Anterior cingulate cortex (tissue), 58 donors: ENCODE results near the gene KCP.

Source experiments
- DNase-seq, 58 donors: peaks; one replicate each; lab custom pipeline; 2025; lab: John Stamatoyannopoulos, UW

KCP gene

DNA sequence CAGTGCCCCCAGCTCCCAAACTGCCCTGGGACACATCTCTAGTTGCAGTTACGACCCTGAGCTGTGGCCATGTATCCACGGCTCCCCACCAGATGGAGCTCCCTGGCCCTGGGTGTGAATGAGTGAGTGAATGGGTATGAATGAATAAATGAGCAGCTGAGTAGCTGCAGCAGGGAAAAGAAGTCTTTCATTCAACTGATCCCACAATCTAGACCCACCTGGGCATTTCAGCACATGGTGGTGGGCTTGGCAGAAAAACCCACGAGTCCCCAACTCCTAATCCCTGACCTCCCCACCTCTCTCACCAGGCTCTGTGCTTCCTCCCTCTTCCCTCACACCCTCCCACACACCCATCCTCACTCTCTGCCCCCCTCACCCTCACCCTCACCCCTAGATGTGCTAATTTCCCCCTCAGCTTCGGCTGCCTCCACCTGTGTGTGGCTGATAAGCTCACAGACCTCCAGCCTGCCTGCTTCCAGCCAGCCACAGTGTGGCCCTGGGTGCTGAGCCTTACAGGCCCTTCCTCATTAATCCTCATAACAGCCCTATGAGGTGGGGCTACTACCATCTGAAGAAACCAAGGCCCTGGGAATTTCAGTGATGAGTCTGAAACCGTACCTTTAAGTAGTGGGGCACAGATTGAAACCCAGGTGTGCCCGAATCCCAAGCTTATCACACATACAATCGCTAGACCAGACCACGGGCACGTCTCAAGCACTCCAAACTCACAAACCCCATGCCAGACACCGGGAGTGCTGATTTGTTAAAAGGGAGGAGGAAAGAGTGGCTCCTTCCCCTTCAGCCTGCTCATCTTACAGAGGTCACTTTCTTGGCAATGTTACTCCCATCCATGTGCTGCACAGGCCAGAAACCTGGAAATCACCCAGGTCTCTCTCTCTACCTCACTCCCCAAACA, 50.1 kb downstream of the KCP start:
- no peak for DNase-seq

DNA sequence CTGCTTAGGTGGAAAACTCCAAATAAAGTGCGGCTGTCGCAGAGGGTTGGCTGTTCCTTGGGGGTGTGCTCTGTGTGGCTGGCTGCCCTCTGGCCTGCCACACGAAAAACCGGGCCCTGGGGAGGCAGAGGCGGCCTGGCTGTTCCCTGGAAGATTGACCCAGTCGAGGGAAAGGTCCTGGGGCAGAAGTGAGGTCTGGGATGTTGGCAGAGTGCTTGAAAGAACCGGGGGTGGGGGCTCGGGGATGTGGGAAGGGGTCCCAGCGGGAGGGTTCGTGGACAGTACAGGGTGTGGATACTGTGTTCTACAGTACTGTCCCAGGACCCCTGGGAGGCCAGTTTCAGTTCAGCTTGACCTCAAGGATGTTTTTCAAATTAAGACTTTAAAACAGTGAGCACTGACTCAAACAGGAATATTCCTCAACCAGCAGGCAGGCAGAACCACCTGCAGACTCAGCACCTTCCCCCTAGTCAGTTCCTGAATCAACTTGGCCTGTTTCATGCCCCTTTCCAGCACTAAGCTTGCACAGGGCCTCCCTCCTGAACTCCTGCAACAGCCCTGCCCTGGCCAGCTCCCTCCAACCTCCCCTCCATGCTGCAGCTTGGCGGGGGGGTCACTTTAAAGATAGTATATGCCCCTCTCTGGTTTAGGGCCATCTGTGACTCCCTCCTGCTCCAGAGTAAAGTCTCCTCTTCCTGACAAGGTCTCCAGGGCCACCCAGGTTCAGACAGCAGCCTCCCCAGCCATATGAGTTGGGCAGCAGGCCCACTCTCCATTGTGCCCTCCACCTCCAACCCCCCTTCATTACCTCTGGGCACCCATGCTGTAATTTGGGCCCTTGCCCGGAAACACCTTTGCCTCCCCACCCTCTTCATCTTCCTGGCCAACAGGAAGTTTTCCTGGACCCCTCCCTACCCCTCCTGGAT, 51.0 kb downstream of the KCP start:
- no peak for DNase-seq

DNA sequence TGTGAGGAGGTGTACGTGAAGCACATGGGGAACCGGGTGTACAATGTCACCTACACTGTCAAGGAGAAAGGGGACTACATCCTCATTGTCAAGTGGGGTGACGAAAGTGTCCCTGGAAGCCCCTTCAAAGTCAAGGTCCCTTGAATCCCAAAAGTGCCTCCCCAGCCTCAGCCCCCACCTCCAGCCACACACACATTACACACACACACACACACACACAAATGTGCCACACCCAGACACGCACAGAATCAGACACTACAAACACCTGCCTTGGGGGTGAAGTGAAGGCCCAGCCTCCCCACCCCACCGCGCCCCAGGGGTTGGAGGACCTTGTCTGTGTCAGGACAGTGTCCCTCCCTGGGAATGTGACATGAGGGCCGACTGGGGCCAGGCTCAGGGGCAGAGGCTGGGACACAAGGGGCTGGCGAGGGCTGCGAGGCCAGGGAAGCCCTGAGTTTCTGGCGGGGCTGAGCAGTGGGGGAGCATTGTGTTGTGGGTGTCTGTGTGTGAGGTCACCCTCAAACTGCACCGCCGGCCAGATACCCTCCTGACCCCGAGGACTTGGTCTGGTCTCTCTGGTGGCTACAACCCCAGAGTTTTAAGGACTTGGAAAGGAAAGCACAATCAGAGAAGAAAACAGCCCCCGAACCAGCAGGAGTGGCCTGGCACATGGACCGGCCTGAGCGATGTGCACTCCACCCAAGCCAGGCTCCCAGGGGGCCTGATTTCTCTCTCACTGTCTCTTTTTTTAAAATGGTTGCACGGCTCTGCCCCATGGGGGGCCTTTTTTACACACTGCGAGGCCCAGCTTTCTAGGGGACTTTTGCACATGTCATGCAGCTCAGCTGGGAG, 51.9 kb downstream of the KCP start:
- no peak for DNase-seq

DNA sequence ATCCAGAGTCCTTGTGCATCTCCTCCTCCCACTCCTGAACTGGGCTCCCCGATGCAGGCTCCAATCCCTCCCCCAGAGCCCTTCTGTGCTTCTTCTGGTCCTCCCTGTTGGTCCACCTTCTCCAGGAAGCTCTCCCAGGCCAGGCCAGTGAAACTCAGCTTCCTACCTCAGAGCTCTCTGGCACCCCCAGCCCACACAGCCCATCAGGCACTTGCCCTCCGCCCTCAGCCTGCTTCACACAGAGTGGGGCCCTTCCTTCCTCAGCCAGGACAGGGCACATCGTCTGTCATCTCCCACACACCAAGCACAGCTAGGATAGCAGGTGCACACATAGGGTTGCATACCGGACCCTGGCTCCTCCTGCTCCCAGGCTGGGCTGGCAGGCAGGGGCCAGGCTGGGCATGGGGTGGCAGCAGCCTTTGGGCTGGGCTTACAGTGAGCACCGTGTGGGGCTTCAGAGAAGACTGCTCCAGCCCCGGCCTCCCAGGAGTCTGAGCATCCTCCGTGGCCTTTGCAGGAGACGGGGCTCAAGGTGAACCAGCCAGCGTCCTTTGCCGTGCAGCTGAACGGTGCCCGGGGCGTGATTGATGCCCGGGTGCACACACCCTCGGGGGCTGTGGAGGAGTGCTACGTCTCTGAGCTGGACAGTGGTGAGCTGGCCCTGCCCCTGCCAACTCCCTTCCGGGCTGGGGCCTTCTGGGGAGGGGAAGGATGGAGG, 54.3 kb downstream of the KCP start:
- DNase-seq, result no peak

DNA sequence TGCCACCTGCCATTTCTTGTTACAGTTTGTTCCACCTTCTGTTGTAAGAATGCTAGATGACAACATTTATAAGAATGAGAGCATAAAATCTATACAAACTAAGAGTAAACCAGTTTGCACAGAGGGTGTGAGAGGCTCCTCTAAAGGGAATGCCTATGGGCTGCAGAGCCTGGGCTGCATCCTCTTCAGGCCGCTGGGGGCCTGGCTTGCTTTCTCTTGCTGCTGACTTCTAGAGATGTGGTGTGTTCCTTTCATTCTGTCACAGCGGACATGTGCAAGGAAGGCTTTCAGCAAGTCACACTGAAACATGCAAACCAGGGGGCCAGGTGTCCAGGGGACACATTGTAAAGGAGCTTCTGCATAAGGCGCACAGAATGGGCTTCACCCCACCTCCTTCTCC, 55.0 kb downstream of the KCP start:
- DNase-seq, result no peak

DNA sequence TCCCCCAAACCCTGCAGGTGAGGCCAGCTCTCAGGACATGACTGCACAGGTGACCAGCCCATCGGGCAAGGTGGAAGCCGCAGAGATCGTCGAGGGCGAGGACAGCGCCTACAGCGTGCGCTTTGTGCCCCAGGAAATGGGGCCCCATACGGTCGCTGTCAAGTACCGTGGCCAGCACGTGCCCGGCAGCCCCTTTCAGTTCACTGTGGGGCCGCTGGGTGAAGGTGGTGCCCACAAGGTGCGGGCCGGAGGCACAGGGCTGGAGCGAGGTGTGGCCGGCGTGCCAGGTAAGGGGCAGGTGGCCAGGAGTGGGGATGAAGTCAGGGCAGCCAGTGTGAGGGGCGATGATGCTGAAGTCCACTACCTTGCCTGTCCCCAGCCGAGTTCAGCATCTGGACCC, 56.1 kb downstream of the KCP start:
- no peak for DNase-seq

DNA sequence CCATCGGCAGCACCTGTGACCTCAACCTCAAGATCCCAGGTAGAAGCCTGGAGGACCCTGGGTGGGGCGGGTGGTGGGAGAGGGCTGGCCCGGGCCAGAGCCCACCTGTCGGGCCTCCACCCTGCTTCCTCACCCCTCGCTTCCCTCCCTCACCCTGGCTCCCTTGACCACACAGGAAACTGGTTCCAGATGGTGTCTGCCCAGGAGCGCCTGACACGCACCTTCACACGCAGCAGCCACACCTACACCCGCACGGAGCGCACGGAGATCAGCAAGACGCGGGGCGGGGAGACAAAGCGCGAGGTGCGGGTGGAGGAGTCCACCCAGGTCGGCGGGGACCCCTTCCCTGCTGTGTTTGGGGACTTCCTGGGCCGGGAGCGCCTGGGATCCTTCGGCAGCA, 56.7 kb downstream of the KCP start:
- DNase-seq, result no peak

DNA sequence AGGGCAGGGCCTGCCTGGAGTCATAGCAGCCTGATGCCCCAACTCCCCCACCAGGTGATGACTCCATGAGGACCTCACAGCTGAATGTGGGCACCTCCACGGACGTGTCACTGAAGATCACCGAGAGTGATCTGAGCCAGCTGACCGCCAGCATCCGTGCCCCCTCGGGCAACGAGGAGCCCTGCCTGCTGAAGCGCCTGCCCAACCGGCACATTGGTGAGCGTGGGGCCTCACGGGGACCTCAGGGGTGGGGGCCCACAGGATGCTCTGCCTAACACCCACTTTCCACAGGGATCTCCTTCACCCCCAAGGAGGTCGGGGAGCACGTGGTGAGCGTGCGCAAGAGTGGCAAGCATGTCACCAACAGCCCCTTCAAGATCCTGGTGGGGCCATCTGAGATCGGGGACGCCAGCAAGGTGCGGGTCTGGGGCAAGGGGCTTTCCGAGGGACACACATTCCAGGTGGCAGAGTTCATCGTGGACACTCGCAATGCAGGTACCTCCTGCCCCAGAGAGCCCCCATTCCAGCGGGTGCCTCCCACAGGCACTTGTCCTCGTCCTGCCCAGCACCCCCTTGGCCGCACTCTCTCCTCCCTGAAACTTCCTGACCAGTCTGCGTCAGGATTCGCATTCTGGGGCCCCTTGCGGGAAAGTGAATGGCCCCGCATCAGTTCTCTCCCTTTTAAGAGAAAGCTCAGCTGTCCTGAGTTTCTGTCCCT, 57.8 kb downstream of the KCP start:
- DNase-seq, result no peak

DNA sequence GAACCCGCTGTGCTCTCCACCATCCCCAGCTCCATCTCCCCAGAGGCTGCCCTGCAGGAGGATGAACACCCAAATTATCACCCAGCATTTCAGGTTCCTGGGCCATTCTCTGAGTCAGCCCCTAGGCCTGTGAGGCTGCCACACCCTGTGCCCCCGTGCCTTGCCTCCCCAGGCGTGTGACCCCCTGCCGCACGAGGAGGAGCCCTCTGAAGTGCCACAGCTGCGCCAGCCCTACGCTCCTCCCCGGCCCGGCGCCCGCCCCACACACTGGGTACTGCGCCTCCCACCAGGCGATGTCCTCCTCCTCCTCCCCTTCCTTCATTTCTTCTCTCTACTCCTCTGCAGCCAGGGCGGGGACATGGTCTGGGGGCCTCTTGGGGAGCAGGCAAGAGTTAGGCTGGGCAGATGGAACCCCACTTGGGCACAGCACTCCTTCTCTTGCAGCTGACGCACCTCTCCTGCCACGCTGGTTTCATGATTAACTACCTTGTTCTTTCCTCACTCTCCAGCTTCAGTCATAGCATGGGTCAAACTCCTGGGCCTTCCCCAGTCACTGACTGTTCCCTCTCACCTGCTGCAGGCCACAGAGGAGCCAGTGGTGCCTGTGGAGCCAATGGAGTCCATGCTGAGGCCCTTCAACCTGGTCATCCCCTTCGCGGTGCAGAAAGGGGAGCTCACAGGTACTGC, 60.6 kb downstream of the KCP start:
- DNase-seq, result no peak

DNA sequence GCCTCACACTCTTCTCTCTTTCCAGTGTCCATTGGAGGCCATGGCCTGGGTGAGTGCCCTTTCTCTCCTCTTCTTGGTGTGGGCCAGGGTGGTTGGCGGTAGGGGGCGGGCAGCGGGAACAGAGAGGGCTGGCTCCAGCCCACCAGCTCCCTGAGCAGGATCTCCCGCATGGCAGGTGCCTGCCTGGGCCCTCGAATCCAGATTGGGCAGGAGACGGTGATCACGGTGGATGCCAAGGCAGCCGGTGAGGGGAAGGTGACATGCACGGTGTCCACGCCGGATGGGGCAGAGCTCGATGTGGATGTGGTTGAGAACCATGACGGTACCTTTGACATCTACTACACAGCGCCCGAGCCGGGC, 61.4 kb downstream of the KCP start:
- no peak for DNase-seq

DNA sequence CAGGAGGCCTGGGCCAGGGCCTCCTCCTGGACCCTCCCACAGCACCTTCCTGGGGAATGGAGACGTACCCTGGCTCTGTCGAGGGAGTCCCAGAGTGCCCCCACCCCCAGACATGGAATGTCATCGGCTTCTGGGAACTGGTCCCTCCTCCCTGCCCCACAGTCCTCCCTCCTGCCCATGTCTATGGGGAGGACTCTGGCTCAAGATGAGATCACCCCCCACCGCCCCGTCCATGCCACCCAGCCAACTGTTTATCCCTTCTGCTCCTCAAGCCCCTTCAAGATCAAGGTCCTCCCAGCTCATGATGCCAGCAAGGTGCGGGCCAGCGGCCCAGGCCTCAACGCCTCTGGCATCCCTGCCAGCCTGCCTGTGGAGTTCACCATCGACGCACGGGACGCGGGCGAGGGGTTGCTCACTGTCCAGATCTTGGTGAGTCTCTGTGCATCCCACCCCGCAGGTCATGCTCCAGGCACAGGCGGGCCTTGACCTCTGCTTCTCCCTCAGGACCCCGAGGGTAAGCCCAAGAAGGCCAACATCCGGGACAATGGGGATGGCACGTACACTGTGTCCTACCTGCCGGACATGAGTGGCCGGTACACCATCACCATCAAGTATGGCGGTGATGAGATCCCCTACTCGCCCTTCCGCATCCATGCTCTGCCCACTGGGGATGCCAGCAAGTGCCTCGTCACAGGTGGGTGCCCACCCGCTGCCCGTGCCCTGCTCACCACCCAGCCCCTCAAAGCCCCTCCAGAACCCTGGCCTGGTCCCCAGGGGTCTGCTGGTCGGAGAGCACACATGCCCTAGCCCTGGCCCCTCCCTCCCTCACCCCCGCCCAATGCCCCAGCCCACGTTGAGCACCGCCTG, 62.0 kb downstream of the KCP start:
- DNase-seq, result no peak

DNA sequence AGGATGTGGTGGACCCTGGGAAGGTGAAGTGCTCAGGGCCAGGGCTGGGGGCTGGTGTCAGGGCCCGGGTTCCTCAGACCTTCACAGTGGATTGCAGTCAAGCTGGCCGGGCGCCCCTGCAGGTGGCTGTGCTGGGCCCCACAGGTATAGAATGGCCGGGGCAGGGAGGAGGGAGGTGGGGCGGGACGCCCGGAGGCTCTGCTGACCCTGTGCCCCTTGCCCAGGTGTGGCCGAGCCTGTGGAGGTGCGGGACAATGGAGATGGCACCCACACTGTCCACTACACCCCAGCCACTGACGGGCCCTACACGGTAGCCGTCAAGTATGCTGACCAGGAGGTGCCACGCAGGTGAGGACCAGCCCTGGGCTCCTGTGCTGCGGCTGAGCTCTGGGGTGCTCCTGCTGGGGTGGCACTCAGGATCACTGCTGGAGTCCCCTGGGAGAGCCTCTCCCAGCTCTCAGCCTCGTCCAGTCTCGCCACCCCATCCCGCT, 62.7 kb downstream of the KCP start:
- no peak for DNase-seq

DNA sequence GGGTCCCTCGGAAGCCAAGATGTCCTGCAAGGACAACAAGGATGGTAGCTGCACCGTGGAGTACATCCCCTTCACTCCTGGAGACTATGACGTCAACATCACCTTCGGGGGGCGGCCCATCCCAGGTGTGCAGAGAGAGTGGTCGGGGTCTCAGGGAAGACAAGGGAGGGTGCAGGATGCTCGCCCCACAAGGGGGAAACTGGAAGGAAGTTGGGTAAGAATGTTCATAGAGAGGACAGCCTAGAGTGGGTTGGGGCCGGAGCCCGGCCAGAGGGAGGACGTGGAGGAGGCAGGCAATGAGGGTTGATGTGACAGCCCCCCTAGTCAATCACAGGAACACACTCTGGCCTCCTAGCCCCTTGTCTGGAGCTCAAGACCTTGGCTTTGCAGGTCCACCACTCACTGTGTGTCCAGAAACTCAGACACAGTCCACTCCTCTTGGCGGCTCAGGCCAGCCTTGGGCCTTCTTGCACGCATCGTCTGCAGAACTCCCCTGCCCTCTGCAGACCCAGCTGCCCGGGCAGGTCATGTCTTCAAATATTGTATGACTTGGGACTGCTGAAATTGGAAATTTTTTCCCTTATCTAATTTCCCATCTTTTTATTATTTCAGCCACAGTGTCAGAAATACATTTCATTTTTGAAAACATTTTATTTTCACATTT, 63.6 kb downstream of the KCP start:
- DNase-seq, result no peak

DNA sequence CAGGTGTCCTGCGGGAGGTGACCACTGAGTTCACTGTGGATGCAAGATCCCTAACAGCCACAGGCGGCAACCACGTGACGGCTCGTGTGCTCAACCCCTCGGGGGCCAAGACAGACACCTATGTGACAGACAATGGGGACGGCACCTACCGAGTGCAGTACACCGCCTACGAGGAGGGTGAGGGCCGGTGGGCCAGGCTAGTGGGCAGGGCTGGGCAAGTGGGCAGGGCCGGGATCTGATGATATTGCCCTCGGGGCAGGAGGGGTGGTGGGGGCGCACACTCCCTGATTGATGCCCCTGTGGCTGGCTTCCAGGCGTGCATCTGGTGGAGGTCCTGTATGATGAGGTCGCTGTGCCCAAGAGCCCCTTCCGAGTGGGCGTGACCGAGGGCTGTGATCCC, 64.5 kb downstream of the KCP start:
- DNase-seq, result no peak

DNA sequence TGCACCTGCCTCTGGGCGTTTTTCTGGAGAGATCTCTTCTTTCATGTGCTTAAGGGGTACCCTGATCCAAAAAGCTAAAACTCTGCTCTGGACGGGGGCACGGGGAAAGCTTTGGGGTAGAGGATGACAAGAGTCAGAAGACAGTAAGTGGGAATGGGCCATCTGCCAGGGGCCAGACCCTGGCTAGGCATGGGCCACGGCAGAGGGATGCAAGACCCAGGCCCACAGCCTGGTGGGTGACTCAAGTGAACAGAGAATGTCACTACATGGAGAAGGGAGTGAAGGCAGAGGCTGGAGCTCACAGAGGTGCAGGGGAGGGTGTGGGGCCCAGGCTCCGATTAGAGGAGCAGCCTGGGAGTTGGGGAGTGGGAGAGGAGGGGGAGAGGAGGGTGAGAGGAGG, 65.0 kb downstream of the KCP start:
- DNase-seq, result no peak

DNA sequence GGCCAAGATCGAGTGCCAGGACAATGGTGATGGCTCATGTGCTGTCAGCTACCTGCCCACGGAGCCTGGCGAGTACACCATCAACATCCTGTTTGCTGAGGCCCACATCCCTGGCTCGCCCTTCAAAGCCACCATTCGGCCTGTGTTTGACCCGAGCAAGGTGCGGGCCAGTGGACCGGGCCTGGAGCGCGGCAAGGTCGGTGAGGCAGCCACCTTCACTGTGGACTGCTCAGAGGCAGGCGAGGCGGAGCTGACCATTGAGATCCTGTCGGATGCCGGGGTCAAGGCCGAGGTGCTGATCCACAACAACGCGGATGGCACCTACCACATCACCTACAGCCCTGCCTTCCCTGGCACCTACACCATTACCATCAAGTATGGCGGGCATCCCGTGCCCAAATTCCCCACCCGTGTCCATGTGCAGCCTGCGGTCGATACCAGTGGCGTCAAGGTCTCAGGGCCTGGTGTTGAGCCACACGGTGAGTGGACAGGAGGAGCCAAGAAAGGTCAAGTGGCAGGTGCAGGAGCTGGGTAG, 65.7 kb downstream of the KCP start:
- no peak for DNase-seq
